ENCODE data around the gene SLC6A4.

GRCh38 chr17:30219833-30220232 lies 15.7 kb downstream of the SLC6A4 start:
- no peak for TF ChIP-seq CTCF (IDR thresholded peaks at IDR 0.05; ENCODE audit: low read depth, low read length, poor library complexity, severe bottlenecking)
- TF ChIP-seq EZH2phosphoT487 (IDR thresholded peaks at IDR 0.05; ENCODE audit: borderline replicate concordance, low read length), result no peak
